Activated T-helper 2 cell treated with anti-CD3 and anti-CD28 coated beads, Interferon-gamma antibody, Interleukin-2, Interleukin-4, amounts not matched to agents 10 μg/mL and 5 μg/mL and 100 μg/mL, durations not matched to agents 14 hours and 24 hours and 36 hours (primary cell): Measurements from ENCODE around the gene EFNA1. TPM values are rescaled to one million over a fixed set of nuclear protein-coding genes. Genes with fewer than 3 reads are reported as not detected.
A peak's percentile ranks its signal among the peaks of the same experiment; 100 is the strongest.

Experiments
- DNase-seq: peaks from one replicate; pipeline ENCODE4 v3.0.0; 2021; ENCODE audit warnings: low spot score
- H3K27ac Mint-ChIP-seq: one replicate; pipeline ENCODE4 v1.8.0; 2021; ENCODE audit warnings: mixed read lengths
- H3K27me3 Mint-ChIP-seq: one replicate; pipeline ENCODE4 v1.8.0; 2021; ENCODE audit warnings: low read depth, mixed read lengths
- H3K36me3 Mint-ChIP-seq: one replicate; pipeline ENCODE4 v1.8.0; 2021; ENCODE audit warnings: low read depth, mixed read lengths
- H3K4me1 Mint-ChIP-seq: one replicate; pipeline ENCODE4 v1.8.0; 2021; ENCODE audit warnings: low read depth, mixed read lengths
- H3K4me3 Mint-ChIP-seq: one replicate; pipeline ENCODE4 v1.8.0; 2021; ENCODE audit warnings: low read depth, mild to moderate bottlenecking, moderate library complexity, mixed read lengths
- H3K9me3 Mint-ChIP-seq: one replicate; pipeline ENCODE4 v1.8.0; 2021; ENCODE audit warnings: mixed read lengths
- intact Hi-C: fragments of 100-400 bp; cut with micrococcal nuclease; formaldehyde crosslinking; loops from one replicate; pipeline ENCODE4 v1.15.1; 2023
- total RNA-seq: library from RNA; stranded (reverse); gene quantifications from 2 replicates; pipeline ENCODE4 v1.2.3, GENCODE V29; 2022

Gene EFNA1
- total RNA-seq, 1 donor from 2014 or later, result 0.39 TPM

DNA sequence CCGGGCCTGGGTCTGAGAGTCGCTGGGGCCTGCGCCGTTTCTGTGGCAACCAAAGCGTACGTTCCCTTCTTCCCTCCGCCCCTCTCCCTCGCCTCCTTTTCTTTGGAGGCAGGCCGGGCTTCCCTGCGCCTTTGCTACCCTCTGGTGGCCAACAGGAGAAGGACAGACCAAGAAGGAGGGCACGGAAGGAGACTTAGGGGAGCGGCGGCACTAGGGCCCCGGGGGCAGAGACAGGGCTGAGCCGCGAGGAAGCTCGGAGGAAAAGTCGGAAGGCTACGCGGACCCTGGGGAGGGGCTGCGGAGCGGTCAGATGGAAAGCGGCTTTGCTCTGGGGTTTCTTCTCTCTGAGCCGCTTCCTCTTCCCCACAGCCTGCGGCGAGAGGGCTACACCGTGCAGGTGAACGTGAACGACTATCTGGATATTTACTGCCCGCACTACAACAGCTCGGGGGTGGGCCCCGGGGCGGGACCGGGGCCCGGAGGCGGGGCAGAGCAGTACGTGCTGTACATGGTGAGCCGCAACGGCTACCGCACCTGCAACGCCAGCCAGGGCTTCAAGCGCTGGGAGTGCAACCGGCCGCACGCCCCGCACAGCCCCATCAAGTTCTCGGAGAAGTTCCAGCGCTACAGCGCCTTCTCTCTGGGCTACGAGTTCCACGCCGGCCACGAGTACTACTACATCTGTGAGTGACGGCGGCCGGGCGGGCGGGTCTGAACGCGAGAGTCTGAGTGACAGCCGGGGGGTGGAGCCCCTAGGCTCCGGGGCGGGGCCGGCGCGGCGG, 42.8 kb upstream of the EFNA1 start:
- DNase-seq, result peak; percentile 90
- no peaks in the 10 kb centered on the region for H3K9me3 Mint-ChIP-seq
- H3K36me3 Mint-ChIP-seq, result no peaks in the 10 kb centered on the region
- H3K27me3 Mint-ChIP-seq, result peaks cover 28% of the 10 kb centered on the region
- peak overlapping the region; percentile 88 for H3K27ac Mint-ChIP-seq
- peak overlapping the region; percentile 82 for H3K4me3 Mint-ChIP-seq
- intact Hi-C loops, result loop anchor here (1.0 to 5.0 kb wide), 6 partner anchors 14 to 83 kb away; partner anchors contain the start of genes ADAM15, EFNA4, SLC50A1 and ZBTB7B
- H3K4me1 Mint-ChIP-seq, result peaks cover 31% of the 10 kb centered on the region

DNA sequence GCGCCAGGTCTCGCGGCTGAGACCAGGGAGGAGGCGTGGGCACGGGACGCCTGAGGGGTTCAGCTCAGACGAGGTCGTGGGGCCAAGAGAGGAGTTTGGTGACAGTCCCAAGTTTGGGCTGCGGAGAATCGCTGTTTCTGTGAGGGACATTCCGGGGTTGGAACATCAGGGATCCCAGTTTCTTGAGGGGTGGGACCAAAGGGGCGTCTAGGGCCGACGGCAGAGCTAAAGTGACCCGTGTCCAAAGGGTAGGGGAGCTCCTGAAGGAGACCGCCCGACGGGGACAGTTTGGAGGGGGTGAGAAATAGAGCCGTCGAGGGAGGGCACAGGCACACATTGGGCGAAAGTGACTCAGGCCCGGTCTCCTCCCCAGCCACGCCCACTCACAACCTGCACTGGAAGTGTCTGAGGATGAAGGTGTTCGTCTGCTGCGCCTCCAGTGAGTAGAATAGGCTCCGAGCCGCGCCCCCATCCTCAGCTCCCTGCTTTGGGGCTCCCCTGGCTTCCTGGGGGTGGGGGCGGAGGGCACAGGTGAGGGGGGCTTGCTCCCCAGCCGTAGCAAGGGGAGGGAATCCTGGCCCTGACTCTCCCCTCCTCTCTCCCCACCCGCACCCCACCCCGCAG, 42.1 kb upstream of the EFNA1 start:
- Mint-ChIP-seq H3K4me3 (peak overlapping the region; percentile 82), H3K9me3 (no peaks in the 10 kb centered on the region), H3K4me1 (peaks cover 31% of the 10 kb centered on the region), H3K36me3 (no peaks in the 10 kb centered on the region), H3K27me3 (peaks cover 27% of the 10 kb centered on the region), H3K27ac (peak overlapping the region; percentile 88)
- DNase-seq, result peak; percentile 62
- intact Hi-C loops, result loop anchor here (2.0 kb wide), 3 partner anchors 15 to 69 kb away; partner anchors contain the start of gene SLC50A1

DNA sequence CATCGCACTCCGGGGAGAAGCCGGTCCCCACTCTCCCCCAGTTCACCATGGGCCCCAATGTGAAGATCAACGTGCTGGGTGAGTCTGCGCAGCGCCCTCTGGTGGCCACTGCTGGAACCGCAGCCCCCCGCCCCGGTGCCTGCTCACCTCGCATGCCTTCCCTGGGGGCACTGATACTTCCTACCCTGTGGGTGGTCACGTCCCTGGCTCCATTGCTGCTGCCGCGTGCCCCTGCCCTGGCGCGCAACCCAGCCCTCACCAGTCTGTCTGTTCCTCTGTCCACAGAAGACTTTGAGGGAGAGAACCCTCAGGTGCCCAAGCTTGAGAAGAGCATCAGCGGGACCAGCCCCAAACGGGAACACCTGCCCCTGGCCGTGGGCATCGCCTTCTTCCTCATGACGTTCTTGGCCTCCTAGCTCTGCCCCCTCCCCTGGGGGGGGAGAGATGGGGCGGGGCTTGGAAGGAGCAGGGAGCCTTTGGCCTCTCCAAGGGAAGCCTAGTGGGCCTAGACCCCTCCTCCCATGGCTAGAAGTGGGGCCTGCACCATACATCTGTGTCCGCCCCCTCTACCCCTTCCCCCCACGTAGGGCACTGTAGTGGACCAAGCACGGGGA, 41.4 kb upstream of the EFNA1 start:
- Mint-ChIP-seq H3K27me3 (peaks cover 24% of the 10 kb centered on the region), H3K4me3 (peak overlapping the region; percentile 82), H3K9me3 (no peaks in the 10 kb centered on the region), H3K27ac (peak overlapping the region; percentile 76), H3K4me1 (peaks cover 32% of the 10 kb centered on the region), H3K36me3 (no peaks in the 10 kb centered on the region)
- peak; percentile 78 for DNase-seq
- intact Hi-C loops, result no loop called here

DNA sequence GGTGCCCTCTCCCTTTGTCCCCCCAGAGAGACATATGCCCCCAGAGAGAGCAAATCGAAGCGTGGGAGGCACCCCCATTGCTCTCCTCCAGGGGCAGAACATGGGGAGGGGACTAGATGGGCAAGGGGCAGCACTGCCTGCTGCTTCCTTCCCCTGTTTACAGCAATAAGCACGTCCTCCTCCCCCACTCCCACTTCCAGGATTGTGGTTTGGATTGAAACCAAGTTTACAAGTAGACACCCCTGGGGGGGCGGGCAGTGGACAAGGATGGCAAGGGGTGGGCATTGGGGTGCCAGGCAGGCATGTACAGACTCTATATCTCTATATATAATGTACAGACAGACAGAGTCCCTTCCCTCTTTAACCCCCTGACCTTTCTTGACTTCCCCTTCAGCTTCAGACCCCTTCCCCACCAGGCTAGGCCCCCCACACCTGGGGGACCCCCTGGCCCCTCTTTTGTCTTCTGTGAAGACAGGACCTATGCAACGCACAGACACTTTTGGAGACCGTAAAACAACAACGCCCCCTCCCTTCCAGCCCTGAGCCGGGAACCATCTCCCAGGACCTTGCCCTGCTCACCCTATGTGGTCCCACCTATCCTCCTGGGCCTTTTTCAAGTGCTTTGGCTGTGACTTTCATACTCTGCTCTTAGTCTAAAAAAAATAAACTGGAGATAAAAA, 40.7 kb upstream of the EFNA1 start:
- DNase-seq, result no peak
- peak overlapping the region; percentile 5 for H3K4me3 Mint-ChIP-seq
- no peak overlapping the region for H3K27ac Mint-ChIP-seq
- no peaks in the 10 kb centered on the region for H3K9me3 Mint-ChIP-seq
- intact Hi-C loops, result no loop called here
- H3K27me3 Mint-ChIP-seq, result peaks cover 19% of the 10 kb centered on the region
- H3K4me1 Mint-ChIP-seq, result peaks cover 29% of the 10 kb centered on the region
- H3K36me3 Mint-ChIP-seq, result no peaks in the 10 kb centered on the region

DNA sequence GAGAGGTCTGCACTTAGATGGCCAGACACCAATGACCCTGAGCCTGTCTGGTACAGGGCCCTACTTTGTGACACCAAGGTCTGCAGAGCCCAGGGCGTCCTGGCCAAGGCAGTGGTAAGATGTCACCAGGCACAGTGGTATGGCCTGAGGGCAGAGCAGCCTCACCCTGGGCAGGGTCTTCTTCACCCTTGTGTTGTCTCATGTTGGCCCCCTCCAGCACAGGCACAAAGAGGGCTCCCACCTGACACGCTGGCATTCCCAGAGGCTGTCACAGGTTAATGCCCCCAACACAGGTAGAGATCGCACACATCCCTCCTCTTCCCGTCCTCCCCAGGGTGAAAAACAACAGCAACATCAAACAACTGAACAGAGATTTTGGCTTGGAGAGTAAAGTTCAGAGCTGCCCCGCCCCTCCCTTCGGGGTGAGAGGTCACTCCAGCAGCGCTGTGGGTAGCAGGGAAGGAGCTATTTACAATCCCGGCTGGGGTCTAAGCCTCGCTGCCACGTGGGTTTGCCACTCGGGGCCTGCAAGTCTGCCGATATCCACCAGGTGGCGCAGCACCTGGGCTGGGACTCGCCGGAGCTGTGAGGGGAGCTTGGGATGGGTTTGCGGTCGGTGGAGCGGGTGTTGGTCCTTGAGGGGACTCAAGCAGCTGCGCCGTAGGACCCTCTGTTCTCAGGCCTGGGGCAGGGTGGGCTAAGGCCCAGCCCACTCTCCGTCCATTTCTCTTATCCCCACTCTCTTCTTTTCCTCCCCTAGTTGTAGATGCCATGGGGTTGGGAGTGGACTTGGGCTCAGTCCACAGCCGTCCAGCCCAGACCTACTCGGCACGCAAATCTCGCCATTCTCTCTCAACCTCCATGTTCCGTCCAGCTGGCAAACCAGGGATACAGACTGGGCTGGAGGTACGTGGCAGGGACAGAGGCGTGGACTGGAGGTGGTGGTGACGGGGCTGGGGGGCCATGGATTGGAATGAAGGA, 36.3 kb upstream of the EFNA1 start:
- peaks cover 5% of the 10 kb centered on the region for H3K4me1 Mint-ChIP-seq
- no peaks in the 10 kb centered on the region for H3K36me3 Mint-ChIP-seq
- H3K27ac Mint-ChIP-seq, result no peak overlapping the region
- peak; percentile 70 for DNase-seq
- intact Hi-C loops, result loop anchor here (1.0 kb wide), 1 partner anchor 77 kb away; no protein-coding TSS in a partner anchor
- no peak overlapping the region for H3K4me3 Mint-ChIP-seq
- no peaks in the 10 kb centered on the region for H3K9me3 Mint-ChIP-seq
- peaks cover 20% of the 10 kb centered on the region for H3K27me3 Mint-ChIP-seq

DNA sequence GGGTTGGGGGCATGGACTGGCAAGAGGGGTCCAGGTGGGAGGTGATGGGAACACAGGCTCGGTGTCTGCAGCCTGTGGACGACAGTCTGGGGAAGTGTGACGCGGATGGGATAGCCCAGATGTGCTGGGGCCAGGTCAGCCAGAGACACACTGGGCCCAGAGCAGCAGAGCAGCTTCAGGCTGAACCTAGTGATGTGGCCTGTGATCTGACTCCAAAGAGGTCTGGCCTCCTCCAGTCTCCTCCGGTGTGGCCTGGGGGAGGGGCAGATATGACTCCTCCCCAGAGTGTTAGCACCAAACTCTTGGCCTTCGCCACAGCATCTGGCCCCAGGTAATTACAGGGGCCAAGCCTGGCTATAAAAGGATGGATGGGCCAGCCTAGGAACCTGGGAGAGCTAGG, 35.5 kb upstream of the EFNA1 start:
- intact Hi-C loops, result no loop called here

DNA sequence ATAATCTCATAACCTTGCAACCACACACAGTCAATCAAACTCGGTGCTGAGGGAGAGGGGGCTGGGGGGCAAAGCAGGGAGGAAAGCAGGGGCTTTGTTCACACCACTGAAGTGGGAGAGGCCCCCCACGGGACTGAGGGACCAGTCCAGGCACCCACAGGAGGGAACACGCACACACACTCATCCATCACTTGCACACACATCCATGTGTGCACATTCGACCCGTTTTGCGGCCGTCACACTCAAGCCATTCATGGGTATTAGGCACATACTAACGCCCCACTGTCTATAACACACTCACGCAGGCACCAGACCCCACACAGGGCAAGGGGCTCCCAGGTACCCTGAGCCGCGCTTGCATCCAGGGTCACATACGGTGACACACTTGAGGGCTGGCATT, 35.0 kb upstream of the EFNA1 start:
- no peak for DNase-seq
- Mint-ChIP-seq H3K36me3 (no peaks in the 10 kb centered on the region), H3K27ac (no peak overlapping the region), H3K27me3 (peaks cover 22% of the 10 kb centered on the region), H3K9me3 (no peaks in the 10 kb centered on the region), H3K4me1 (peaks cover 5% of the 10 kb centered on the region), H3K4me3 (no peak overlapping the region)
- intact Hi-C loops, result no loop called here

More for the DNA sequence above, 35.5 kb upstream of the EFNA1 start:
- peaks cover 22% of the 10 kb centered on the region for H3K27me3 Mint-ChIP-seq
- DNase-seq, result no peak
- H3K36me3 Mint-ChIP-seq, result no peaks in the 10 kb centered on the region
- H3K4me3 Mint-ChIP-seq, result no peak overlapping the region
- no peaks in the 10 kb centered on the region for H3K9me3 Mint-ChIP-seq
- H3K4me1 Mint-ChIP-seq, result peaks cover 5% of the 10 kb centered on the region
- H3K27ac Mint-ChIP-seq, result no peak overlapping the region

DNA sequence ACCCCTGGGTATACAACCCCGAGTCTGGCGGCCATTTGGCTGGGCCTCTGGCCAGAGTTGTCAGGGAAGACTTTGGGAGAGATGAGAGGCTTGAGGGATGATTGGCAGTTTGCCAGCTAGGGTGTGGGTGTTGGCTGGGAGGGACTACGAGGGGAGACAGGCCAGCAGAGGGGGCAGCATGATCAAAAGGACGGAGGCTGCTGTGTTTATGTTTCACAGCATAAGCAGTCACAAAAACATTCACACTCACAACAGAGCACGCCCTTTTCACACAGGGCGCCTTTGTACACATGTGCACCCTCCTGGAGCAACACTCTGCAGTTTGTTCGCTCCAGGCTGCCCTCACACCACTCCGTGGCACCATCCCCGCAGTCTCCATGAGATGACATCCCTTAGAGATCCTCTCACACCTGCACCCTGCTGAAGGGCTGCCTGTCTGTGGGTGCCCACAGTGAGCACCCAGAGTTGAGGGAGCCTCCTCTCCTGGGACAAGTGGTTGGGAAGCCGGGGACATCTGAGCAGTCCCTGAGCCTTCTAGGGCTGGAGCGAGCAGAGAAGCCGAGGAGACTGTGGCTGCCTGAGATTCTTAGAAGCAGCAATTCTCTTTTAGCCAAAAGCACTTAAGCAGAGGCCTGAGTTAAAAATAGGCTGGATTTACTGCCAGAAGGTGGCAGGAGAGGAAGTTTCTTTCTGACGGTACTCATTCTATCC, 33.6 kb upstream of the EFNA1 start:
- Mint-ChIP-seq H3K4me1 (peaks cover 5% of the 10 kb centered on the region), H3K27ac (no peak overlapping the region), H3K36me3 (no peaks in the 10 kb centered on the region), H3K4me3 (no peak overlapping the region), H3K9me3 (no peaks in the 10 kb centered on the region), H3K27me3 (peaks cover 24% of the 10 kb centered on the region)
- DNase-seq, result no peak
- intact Hi-C loops, result no loop called here

DNA sequence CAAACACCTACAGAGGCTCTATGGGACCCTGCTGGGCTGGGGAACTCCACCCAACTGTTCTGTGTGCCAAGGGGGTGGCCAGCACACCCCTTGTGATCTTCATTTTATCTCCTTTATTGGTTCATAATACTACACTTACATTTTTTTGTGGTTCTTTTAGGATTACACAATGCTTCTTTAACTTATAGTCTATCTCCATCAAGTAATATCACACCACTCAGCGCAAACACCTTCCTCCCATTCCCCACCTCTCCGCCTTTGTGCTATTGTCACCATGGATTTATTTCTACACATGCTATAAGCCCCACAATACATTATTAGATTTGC, 33.1 kb upstream of the EFNA1 start:
- Mint-ChIP-seq H3K9me3 (no peaks in the 10 kb centered on the region), H3K27me3 (peaks cover 24% of the 10 kb centered on the region), H3K4me3 (no peak overlapping the region), H3K36me3 (no peaks in the 10 kb centered on the region), H3K27ac (no peak overlapping the region), H3K4me1 (peaks cover 5% of the 10 kb centered on the region)
- DNase-seq, result no peak
- intact Hi-C loops, result no loop called here

DNA sequence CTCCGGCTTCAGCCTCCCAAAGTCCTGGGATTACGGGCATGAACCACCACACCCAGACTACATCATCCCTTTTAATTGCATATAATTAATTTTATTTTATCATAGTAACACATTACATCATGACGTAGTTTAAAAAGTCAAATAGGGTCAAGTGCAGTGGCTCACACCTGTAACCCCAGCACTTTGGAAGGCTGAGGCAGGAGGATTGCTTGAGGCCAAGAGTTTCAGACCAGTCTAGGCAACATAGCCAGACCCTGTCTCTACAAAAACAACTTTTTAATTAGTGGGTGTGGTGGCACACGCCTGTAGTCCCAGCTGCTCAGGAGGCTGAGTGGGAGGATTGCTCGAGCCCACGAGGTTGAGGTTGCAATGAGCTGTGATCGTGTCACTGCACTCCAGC, 28.3 kb upstream of the EFNA1 start:
- intact Hi-C loops, result no loop called here
- Mint-ChIP-seq H3K27me3 (peaks cover 23% of the 10 kb centered on the region), H3K4me1 (no peaks in the 10 kb centered on the region), H3K36me3 (no peaks in the 10 kb centered on the region), H3K4me3 (no peak overlapping the region), H3K9me3 (no peaks in the 10 kb centered on the region), H3K27ac (no peak overlapping the region)
- DNase-seq, result no peak

DNA sequence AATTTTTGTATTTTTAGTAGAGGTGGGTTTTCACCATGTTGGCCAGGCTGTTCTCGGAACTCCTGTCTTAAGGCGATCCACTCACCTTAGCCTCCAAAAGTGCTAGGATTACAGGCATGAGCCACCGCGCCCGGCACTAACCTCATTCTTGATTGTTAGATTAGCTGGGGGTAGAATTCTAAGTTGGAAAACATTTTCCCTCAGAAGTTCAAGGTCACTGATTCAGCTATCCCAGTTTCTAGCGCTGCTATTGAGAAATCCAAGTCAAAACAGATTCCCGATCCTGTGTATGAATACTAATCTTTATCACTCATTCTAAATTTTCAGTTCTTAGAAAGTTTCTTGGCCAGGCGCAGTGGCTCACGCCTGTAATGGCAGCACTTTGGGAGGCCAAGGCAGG, 24.4 kb upstream of the EFNA1 start:
- Mint-ChIP-seq H3K4me1 (no peaks in the 10 kb centered on the region), H3K27ac (no peak overlapping the region)

More for the DNA sequence above, 24.4 kb upstream of the EFNA1 start:
- intact Hi-C loops, result no loop called here
- H3K27me3 Mint-ChIP-seq, result peaks cover 11% of the 10 kb centered on the region
- H3K36me3 Mint-ChIP-seq, result no peaks in the 10 kb centered on the region
- no peak for DNase-seq
- no peak overlapping the region for H3K4me3 Mint-ChIP-seq
- H3K9me3 Mint-ChIP-seq, result no peaks in the 10 kb centered on the region
